Measurements from ENCODE around the gene S100B. TPM values are rescaled to one million over a fixed set of nuclear protein-coding genes. Genes with fewer than 3 reads are reported as not detected.

Gene S100B
- total and polyA plus RNA-seq, 2 donors (not counting 1 experiment from before 2014, with no cell fraction given) = 0.24 TPM; not detected in 1

DNA sequence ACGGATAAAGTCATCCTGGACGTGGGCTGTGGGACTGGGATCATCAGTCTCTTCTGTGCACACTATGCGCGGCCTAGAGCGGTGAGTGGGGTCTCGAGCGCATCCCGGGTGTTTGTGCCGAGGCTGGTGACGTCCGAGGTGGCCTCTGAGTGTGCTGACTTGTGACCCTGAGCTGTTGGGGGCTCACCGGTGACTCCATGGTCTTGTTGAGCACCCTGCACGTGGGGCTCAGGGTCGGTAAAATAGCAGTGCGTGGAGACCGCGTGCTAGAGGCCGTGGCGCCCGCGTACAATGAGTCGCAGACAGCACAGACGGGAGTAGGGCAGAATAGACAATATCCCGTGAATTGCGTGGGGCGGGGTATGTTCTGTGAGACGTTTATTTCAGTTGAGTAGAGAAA lies 43.7 kb upstream of the S100B start:
- 99% methylated on average over 27 of the region's 27 CpGs for WGBS (ENCODE audit: insufficient coverage)
- CTCF ChIA-PET = no interaction called here
- Mint-ChIP-seq H3K27me3 (no peaks in the 10 kb centered on the region), H3K4me3 (no peak overlapping the region), H3K9me3 (ENCODE audit: insufficient read depth) (no peaks in the 10 kb centered on the region), H3K27ac (no peak overlapping the region), H3K4me1 (no peaks in the 10 kb centered on the region)
- no peak overlapping the region for H3K4me2 ChIP-seq (replicated peaks; ENCODE audit: low read depth, low read length, poor library complexity, severe bottlenecking)
- no peak overlapping the region for H3K9ac ChIP-seq (ENCODE audit: low read length)
- TF ChIP-seq, protein P1, sequence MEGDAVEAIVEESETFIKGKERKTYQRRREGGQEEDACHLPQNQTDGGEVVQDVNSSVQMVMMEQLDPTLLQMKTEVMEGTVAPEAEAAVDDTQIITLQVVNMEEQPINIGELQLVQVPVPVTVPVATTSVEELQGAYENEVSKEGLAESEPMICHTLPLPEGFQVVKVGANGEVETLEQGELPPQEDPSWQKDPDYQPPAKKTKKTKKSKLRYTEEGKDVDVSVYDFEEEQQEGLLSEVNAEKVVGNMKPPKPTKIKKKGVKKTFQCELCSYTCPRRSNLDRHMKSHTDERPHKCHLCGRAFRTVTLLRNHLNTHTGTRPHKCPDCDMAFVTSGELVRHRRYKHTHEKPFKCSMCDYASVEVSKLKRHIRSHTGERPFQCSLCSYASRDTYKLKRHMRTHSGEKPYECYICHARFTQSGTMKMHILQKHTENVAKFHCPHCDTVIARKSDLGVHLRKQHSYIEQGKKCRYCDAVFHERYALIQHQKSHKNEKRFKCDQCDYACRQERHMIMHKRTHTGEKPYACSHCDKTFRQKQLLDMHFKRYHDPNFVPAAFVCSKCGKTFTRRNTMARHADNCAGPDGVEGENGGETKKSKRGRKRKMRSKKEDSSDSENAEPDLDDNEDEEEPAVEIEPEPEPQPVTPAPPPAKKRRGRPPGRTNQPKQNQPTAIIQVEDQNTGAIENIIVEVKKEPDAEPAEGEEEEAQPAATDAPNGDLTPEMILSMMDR (IDR thresholded peaks at IDR 0.05) = no peak
- TF ChIP-seq EZH2 (IDR thresholded peaks at IDR 0.05; ENCODE audit: borderline replicate concordance, insufficient read depth, low read depth, low read length, poor library complexity, severe bottlenecking) = no peak
- H4K20me1 ChIP-seq (ENCODE audit: control insufficient read depth, insufficient read depth, low read length, poor library complexity, severe bottlenecking) = peaks cover 44% of the 10 kb centered on the region
- ATAC-seq (ENCODE audit: low read depth) (no peak), DNase-seq (no peak)
- no peak overlapping the region for H2AFZ ChIP-seq (ENCODE audit: insufficient read depth, low read depth, low read length, poor library complexity, severe bottlenecking)
- intact Hi-C loops (cut with micrococcal nuclease) = no loop called here
- POLR2A ChIA-PET = no interaction called here
- peaks cover 0 to 87% of the 10 kb centered on the region in 2 experiments for H3K36me3 ChIP-seq (replicated peaks in 1 of 2; ENCODE audit: control extremely low read depth in 1 of 2, control insufficient read depth in 1 of 2, extremely low read depth in 1 of 2, insufficient read depth in 2 of 2, low read length in 1 of 2)
- no peak overlapping the region for H3K27ac ChIP-seq (ENCODE audit: low read length in 2 of 2)
- H3K4me3 ChIP-seq (ENCODE audit: control extremely low read depth in 1 of 5, extremely low read depth in 1 of 5, insufficient read depth in 1 of 5, low read depth in 2 of 5, low read length in 4 of 5) = no peak overlapping the region
- no peaks in the 10 kb centered on the region for H3K4me1 ChIP-seq (ENCODE audit: control insufficient read depth in 2 of 2, insufficient read depth in 2 of 2, low read length in 2 of 2)
- H3K27me3 ChIP-seq (replicated peaks in 1 of 4; ENCODE audit: control extremely low read depth in 1 of 4, control insufficient read depth in 3 of 4, insufficient read depth in 4 of 4, low read length in 3 of 4) = no peaks in the 10 kb centered on the region
- H3K9me3 ChIP-seq (ENCODE audit: control extremely low read depth in 1 of 3, control insufficient read depth in 2 of 3, insufficient read depth in 1 of 3, low read length in 2 of 3) = peaks cover 0 to 3% (median 0%) of the 10 kb centered on the region in 3 donors
- H3K79me2 ChIP-seq (ENCODE audit: control insufficient read depth, insufficient read depth, low read length) = peaks cover 27% of the 10 kb centered on the region

DNA sequence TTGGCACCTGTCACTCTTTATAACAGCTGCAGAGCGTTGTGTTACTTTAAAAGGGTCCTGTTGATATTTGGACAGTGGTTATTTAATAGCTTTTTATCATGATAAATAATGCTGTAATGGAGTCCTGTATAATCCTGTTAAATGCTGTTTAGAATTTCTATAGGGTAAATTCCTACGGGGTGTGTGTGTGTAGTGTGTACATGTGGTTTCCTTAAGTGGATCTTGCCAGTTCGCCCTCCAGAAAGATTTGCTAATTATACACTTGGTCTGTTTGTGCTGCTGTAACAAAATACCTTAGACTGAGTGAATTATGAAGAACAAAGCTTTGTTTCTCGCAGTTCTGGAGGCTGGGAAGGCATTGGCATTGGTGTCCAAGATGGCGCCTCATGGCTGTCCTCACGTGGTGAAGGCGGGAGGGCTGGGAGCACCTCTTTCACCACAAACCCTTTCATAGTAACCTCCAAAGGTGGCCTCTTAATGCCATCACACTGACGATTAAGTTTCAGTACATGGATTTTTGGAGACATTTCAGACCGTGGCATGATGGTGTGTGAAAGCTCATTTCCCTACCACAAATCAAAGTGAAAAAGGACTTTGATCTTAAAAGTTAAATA lies 41.8 kb upstream of the S100B start:
- no peaks in the 10 kb centered on the region for H3K4me1 ChIP-seq (ENCODE audit: control insufficient read depth in 2 of 2, insufficient read depth in 2 of 2, low read length in 2 of 2)

More for the DNA sequence above, 41.8 kb upstream of the S100B start:
- Histone ChIP-seq H2AFZ (ENCODE audit: insufficient read depth, low read depth, low read length, poor library complexity, severe bottlenecking) (no peak overlapping the region), H3K4me3 (ENCODE audit: control extremely low read depth in 1 of 5, extremely low read depth in 1 of 5, insufficient read depth in 1 of 5, low read depth in 2 of 5, low read length in 4 of 5) (no peak overlapping the region), H3K36me3 (replicated peaks in 1 of 2; ENCODE audit: control extremely low read depth in 1 of 2, control insufficient read depth in 1 of 2, extremely low read depth in 1 of 2, insufficient read depth in 2 of 2, low read length in 1 of 2) (peaks cover 0 to 79% of the 10 kb centered on the region in 2 experiments), H4K20me1 (ENCODE audit: control insufficient read depth, insufficient read depth, low read length, poor library complexity, severe bottlenecking) (peaks cover 41% of the 10 kb centered on the region), H3K79me2 (ENCODE audit: control insufficient read depth, insufficient read depth, low read length) (peaks cover 29% of the 10 kb centered on the region), H3K9ac (ENCODE audit: low read length) (no peak overlapping the region), H3K27ac (ENCODE audit: low read length in 2 of 2) (no peak overlapping the region), H3K4me2 (replicated peaks; ENCODE audit: low read depth, low read length, poor library complexity, severe bottlenecking) (no peak overlapping the region), H3K27me3 (replicated peaks in 1 of 4; ENCODE audit: control extremely low read depth in 1 of 4, control insufficient read depth in 3 of 4, insufficient read depth in 4 of 4, low read length in 3 of 4) (no peaks in the 10 kb centered on the region), H3K9me3 (ENCODE audit: control extremely low read depth in 1 of 3, control insufficient read depth in 2 of 3, insufficient read depth in 1 of 3, low read length in 2 of 3) (no peaks in the 10 kb centered on the region)
- no peak overlapping the region for H3K27ac Mint-ChIP-seq
- ChIA-PET POLR2A (no interaction called here), CTCF (no interaction called here)
- no peaks in the 10 kb centered on the region for H3K9me3 Mint-ChIP-seq (ENCODE audit: insufficient read depth)
- H3K27me3 Mint-ChIP-seq = no peaks in the 10 kb centered on the region
- H3K4me3 Mint-ChIP-seq = no peak overlapping the region
- TF ChIP-seq, protein P1 (IDR thresholded peaks at IDR 0.05) = no peak
- TF ChIP-seq EZH2 (IDR thresholded peaks at IDR 0.05; ENCODE audit: borderline replicate concordance, insufficient read depth, low read depth, low read length, poor library complexity, severe bottlenecking) = no peak
- WGBS (ENCODE audit: insufficient coverage) = 100% methylated on average over 3 of the region's 9 CpGs
- intact Hi-C loops (cut with micrococcal nuclease) = no loop called here
- H3K4me1 Mint-ChIP-seq = no peaks in the 10 kb centered on the region
- ATAC-seq (ENCODE audit: low read depth) = no peak
- no peak for DNase-seq

Measured in B cell (primary cell).